Medulla oblongata (tissue), 1 donor: ENCODE results near the gene GPRIN1.
"Not testable (repeated sequence)": the region's sequence is repeated elsewhere in the genome, so short reads cannot be mapped to it uniquely, and the experiment has no call there.

ENCODE experiments used
- DNase-seq: peaks from one replicate; pipeline ENCODE4 v3.0.0-alpha.2; 2015; ENCODE audit errors: extremely low spot score

Gene GPRIN1

GRCh38 chr5:176574297-176574591, 35.7 kb downstream of the GPRIN1 start:
- no peak for DNase-seq

- DNase-seq: peak; percentile 75
Observed at GRCh38 chr5:176573564-176574296, 36.2 kb downstream of the GPRIN1 start.

DNA sequence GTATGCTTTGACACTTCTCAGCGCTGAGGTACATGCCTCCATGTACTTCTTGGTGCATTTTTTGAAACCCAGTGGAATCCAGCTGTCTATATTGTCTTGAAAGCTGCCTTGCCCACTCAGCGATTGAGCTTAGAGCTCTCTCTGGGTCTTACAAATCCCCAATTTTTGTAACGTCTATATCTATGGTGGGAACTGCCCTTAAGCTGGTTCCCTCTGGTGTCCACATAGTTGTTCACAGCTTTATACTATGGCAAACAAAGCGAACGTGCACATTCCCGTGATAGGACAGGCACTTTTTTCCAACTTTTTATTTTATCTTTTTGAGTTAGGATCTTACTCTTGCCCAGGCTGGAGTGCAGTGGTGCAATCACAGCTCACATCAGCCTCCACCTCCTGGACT, 39.9 kb downstream of the GPRIN1 start:
- no peak for DNase-seq

DNA sequence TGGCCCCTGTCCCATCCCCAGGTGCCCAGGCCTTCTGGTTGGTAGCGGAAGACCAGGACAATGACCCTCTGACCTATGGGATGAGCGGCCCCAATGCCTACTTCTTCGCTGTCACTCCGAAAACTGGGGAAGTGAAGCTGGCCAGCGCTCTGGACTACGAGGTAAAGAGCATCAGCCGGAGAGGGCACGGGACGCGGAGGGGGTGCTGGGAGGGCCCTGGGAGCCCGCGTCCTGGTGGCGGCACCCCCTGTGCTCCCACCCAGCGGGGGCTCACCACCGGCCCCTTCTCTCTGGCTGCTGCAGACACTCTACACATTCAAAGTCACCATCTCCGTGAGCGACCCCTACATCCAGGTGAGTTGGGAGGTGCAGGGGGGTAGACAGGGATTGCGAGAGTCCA, 41.3 kb downstream of the GPRIN1 start:
- DNase-seq: no peak

DNA sequence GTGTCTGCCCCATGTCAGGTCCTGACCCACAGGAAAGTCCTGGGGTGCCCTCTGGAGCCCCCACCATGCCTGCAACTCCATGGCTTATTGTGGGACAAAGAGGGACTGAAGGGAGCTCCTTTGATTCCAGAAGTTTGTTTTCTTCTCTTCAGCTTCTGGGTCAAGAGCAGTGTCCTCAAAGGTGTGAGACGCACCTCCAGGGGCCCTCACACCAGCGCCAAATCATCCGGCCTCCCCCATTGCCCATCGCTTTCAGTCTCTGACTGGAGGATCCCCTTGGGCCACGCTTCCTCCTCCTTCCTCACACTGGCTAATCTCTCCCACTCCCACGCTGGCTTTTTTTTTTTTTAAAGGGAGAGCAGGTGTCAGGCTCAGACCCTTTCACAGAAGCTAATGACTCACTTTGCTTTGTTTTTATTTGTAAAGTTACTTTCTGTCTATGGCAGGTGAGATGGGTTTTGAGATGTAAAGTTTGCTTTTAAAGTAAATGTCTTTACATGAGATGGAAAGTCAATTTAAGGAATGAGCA, 44.1 kb downstream of the GPRIN1 start:
- no peak for DNase-seq

DNA sequence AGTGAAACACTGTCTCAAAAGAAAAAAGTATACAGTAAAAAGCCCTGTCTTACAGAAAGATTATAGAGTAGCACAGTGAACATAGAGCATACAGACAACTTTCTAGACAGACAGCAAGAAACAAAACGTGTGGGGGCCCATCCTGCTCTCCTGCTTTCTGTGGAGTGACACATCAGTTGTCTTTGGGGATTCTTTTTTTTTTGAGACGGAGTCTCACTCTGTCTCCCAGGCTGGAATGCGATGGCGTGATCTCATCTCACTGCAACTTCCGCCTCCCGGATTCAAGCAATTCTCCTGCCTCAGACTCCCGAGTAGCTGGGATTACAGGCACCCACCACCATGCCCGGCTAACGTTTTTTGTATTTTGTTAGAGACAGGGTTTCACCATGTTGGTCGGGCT, 46.0 kb downstream of the GPRIN1 start:
- DNase-seq: no peak

- no peak for DNase-seq
Observed at GRCh38 chr5:176562189-176562588, 47.8 kb downstream of the GPRIN1 start.

DNA sequence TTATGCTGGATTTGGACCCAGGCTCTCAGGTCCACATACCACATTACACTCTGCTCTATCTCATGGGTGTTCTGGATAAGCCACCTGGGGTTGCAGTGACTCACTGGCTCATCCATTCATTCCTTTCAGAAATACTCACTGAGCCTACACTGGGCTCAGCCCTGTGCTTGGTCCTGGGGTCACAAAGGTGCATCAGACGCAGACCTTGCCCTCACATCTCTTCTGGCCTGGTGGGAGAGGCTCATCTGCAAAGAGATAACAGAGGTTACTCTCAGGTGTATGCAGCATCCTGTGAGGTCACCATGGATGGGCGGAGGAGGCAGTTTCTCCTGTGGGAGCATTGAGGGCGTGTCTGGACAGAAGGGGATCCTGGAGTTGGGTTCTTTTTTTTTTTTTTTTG, 48.7 kb downstream of the GPRIN1 start:
- no peak for DNase-seq

GRCh38 chr5:176560364-176560763, 49.6 kb downstream of the GPRIN1 start:
- no peak for DNase-seq

GRCh38 chr5:176559683-176560082, 50.3 kb downstream of the GPRIN1 start:
- no peak for DNase-seq

GRCh38 chr5:176557846-176558245, 52.1 kb downstream of the GPRIN1 start:
- no peak for DNase-seq

- no peak for DNase-seq
Observed at GRCh38 chr5:176553260-176554085, 56.5 kb downstream of the GPRIN1 start.

DNA sequence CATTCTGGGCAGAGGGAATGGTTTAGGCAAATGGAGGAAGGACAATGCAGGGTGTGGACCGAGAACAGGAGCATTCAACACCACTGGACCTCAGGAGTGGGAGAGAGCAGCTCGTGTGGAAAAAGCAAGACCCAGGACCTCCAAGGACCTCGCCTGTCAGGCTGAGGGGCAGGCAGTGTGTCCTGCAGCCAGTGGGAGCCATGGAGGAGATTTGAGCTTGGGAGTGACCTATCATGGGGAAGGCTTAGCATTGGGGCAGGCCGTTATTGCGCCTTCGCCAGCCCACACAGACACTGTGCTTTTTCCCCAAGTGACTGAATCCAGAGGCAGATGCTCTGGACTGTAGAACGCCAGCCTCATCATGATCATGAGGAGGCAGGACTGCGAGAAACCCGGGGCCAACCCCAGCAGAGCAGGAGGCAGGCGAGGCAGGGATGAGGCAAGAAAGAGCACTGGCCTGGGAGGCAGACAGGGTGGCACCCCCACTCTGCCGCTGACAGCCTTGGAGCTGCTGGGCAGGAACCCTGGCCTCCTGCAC, 57.6 kb downstream of the GPRIN1 start:
- DNase-seq: no peak

GRCh38 chr5:176550937-176551336, 59.0 kb downstream of the GPRIN1 start:
- DNase-seq: not testable (repeated sequence)

GRCh38 chr5:176550275-176550831, 59.6 kb downstream of the GPRIN1 start:
- no peak for DNase-seq

DNA sequence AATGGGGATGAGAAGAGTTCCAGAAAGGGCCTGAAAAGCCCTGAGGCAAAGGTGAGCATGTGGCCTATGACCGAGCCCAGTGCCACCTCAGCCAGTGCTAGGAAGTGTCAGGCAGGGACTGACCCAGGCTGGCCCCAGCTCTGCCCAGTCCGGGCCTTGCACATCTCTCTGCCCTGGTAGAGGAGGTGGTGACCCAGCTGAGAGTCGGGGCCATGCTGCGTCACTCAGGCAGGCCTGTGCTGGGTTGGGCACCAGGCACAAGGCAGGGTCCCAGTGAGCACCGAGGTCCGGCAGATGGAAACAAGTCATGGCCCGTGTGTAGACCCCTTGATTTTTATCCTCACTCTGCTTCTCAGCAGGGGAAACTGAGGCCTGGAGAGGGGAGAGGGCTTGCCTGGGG, 60.1 kb downstream of the GPRIN1 start:
- no peak for DNase-seq

DNA sequence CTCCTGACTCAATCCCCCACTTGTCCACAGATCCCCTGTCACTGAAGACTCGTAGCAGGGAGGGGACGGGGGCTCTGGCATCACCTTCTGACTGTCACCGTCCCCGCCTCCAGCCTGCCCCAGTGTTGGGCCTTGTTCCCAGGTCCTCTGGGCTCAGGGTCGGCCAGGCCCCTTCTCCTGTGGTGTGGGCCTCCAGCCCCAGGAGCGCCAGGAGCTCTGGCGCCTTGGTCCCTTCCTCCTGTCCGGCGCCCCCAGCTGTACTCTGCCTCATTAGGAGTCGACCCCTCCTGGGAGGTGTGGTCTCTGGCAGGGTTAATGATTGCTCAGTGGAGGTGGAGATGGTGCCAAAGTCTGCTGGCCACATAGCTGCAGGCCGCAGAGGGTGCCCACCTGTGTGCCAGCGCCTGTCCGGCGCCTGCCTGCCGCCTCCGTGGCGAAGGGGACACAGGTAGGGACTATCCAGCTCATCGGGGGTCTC, 61.0 kb downstream of the GPRIN1 start, which contains the start of gene CDHR2:
Gene CDHR2 (plus strand): TSS at position 376 of the 478 bp plus-strand sequence. CDS start 16,011 bp downstream, outside the sequence.
- DNase-seq: no peak

DNA sequence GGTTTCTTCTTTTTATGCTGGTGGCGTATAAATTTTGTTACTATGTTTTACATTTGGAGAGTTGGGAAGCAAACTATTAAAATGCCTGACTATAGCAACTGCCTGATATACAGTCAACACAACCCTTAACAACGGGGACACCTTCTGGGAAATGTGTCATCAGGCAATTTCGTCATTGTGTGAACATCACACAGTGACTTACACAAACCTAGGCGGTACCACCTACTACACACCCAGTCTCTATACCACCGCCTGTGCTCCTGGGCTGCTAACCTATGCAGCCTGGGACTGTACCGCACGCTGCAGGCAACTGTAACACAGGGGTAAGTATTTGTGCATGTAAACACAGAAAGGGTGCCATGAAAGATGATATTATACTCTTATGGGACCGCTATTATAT, 62.2 kb downstream of the GPRIN1 start:
- DNase-seq: no peak
